Sigmoid colon (tissue), 7 donors: ENCODE results near the gene SMURF2. TPM values are rescaled to one million over a fixed set of nuclear protein-coding genes. Genes with fewer than 3 reads are reported as not detected.

ENCODE experiments used
- DNase-seq: peaks from one replicate; pipeline ENCODE4 v3.0.0-alpha.2; 2019
- H3K27ac ChIP-seq, 4 donors: fragments of 200-600 bp; sonication (generic); one replicate each; pipeline ENCODE4 v1.5.1; 2016 to 2019; ENCODE audit warnings: mild to moderate bottlenecking in 1 of 4
- H3K27me3 ChIP-seq, 3 donors: fragments of 200-600 bp; sonication (generic); one replicate each; pipeline ENCODE4 v1.5.1; 2019; ENCODE audit warnings: mild to moderate bottlenecking in 1 of 3
- H3K36me3 ChIP-seq, 4 donors: fragments of 200-600 bp; sonication (generic); one replicate each; pipeline ENCODE4 v1.5.1; 2016 to 2019
- H3K4me1 ChIP-seq, 4 donors: fragments of 200-600 bp; sonication (generic); one replicate each; pipeline ENCODE4 v1.5.1; 2017 to 2019
- H3K4me3 ChIP-seq, 4 donors: fragments of 200-600 bp; sonication (generic); one replicate each; pipeline ENCODE4 v1.5.1; 2017 to 2019; ENCODE audit warnings: mild to moderate bottlenecking in 2 of 4, moderate library complexity in 1 of 4
- H3K9me3 ChIP-seq, 4 donors: fragments of 200-600 bp in 3 of 4; sonication (generic) in 3 of 4; one replicate each; pipeline versions ENCODE4 v1.5.1 to v1.6.1; 2013 to 2019
- CTCF ChIP-seq, 4 experiments: fragments of 450-650 bp in 3 of 4; fragments of 200-600 bp in 1 of 4; IDR thresholded peaks; one replicate each; pipeline ENCODE4 v1.5.1; 2016 to 2019; ENCODE audit warnings: antibody characterized with exemption in 4 of 4, mild to moderate bottlenecking in 3 of 4, moderate library complexity in 2 of 4
- EP300 ChIP-seq, 4 donors: sonication (generic); formaldehyde crosslinking; IDR thresholded peaks; one replicate each; pipeline ENCODE4 v1.6.1; 2017; ENCODE audit warnings: antibody characterized with exemption in 4 of 4
- POLR2A ChIP-seq, 2 donors: fragments of 450-650 bp; IDR thresholded peaks; one replicate each; pipeline ENCODE4 v1.6.1; 2016; ENCODE audit warnings: antibody characterized with exemption in 2 of 2, mild to moderate bottlenecking in 2 of 2, moderate library complexity in 2 of 2
- POLR2AphosphoS5 ChIP-seq, 4 donors: sonication (generic); formaldehyde crosslinking; IDR thresholded peaks; one replicate each; pipeline ENCODE4 v1.6.1; 2017; ENCODE audit warnings: antibody characterized with exemption in 4 of 4
- WGBS, 2 donors: extraction: QIAGEN DNeasy Blood & Tissue Kit; methylation state at CpG; one replicate each; pipeline ENCODE4 v1.1.7; 2013; 5-methylcytosine and 5-hydroxymethylcytosine counted together
- intact Hi-C: fragments of 100-400 bp; cut with DNase I; formaldehyde crosslinking; loops from one replicate; pipeline ENCODE4 v1.15.1; 2023
- polyA plus RNA-seq, 3 donors: library from polyadenylated mRNA; stranded (reverse); fragments of 200-250 nt; gene quantifications; one replicate each; pipeline ENCODE4 v1.2.3, GENCODE V29; 2013
- small RNA-seq, 3 donors: library from RNA; depleted of rRNA; stranded (forward); fragments of <200 nt; gene quantifications; one replicate each; pipeline ENCODE3, GENCODE V24; 2016
- total RNA-seq, 4 donors: library from RNA; depleted of rRNA; stranded (reverse); fragments of >200 nt; gene quantifications; one replicate each; pipeline ENCODE4 v1.1.0, GENCODE V29; 2016
- donor health status: healthy with polysubstance abuse.
- donor health status: Bipolar disorder and iron deficiency.
- donor health status: healthy.

Gene SMURF2
- total and polyA plus RNA-seq, 7 donors: 5.8 to 30.2 (median 23.8) TPM

- Histone ChIP-seq H3K4me3 (peak overlapping the region; percentile 56 to 76 (median 69)), H3K27me3 (no peaks in the 10 kb centered on the region), H3K9me3 (no peaks in the 10 kb centered on the region), H3K36me3 (peaks cover 30 to 58% (median 45%) of the 10 kb centered on the region in 4 donors), H3K27ac (peak overlapping the region; percentile 76 to 87 (median 82)), H3K4me1 (peaks cover 0 to 77% (median 52%) of the 10 kb centered on the region in 4 donors)
- no peak for DNase-seq
- intact Hi-C loops: no loop called here
- TF ChIP-seq POLR2AphosphoS5 (IDR thresholded peaks at IDR 0.05) (no peak), EP300 (IDR thresholded peaks at IDR 0.05) (no peak), POLR2A (IDR thresholded peaks at IDR 0.05) (no peak), CTCF (IDR thresholded peaks at IDR 0.05) (no peak)
- 15 to 35% methylated on average over 4 of the region's 4 CpGs for WGBS, 2 donors
Measured at GRCh38 chr17:64497565-64498035, 164.5 kb downstream of the SMURF2 start.

- no peak for TF ChIP-seq POLR2A (IDR thresholded peaks at IDR 0.05)
- peak in 1 of 4 donors; percentile 4 for TF ChIP-seq EP300 (IDR thresholded peaks at IDR 0.05)
- TF ChIP-seq POLR2AphosphoS5 (IDR thresholded peaks at IDR 0.05): peak; percentile 41 to 91 (median 86)
- peak in 3 of 4 experiments; percentile 42 to 53 (median 49) for TF ChIP-seq CTCF (IDR thresholded peaks at IDR 0.05)
- Histone ChIP-seq H3K9me3 (no peaks in the 10 kb centered on the region), H3K4me3 (peak within 1 kb of the TSS; percentile 56 to 76 (median 69)), H3K27ac (peak within 1 kb of the TSS; percentile 76 to 87 (median 82)), H3K36me3 (peaks cover 24 to 57% (median 39%) of the 10 kb centered on the region in 4 donors), H3K4me1 (peaks cover 0 to 71% (median 46%) of the 10 kb centered on the region in 4 donors), H3K27me3 (no peaks in the 10 kb centered on the region)
- DNase-seq: peak; percentile 95
- intact Hi-C loops: no loop called here
- 1% methylated on average over 50 of the region's 50 CpGs for WGBS, 2 donors
Measured at GRCh38 chr17:64496786-64497564, 165.1 kb downstream of the SMURF2 start, which contains the start of gene POLG2. Gene POLG2, minus strand, starts transcription at chr17:64497054. Its CDS starts 86 bp downstream, at chr17:64496968.

GRCh38 chr17:64496348-64496785, 165.7 kb downstream of the SMURF2 start:
- Histone ChIP-seq H3K4me1 (peaks cover 0 to 65% (median 43%) of the 10 kb centered on the region in 4 donors), H3K9me3 (no peaks in the 10 kb centered on the region), H3K27me3 (no peaks in the 10 kb centered on the region), H3K36me3 (peaks cover 18 to 55% (median 33%) of the 10 kb centered on the region in 4 donors), H3K4me3 (peak overlapping the region; percentile 56 to 76 (median 69)), H3K27ac (peak overlapping the region; percentile 76 to 87 (median 82))
- no peak for TF ChIP-seq CTCF (IDR thresholded peaks at IDR 0.05)
- no peak for TF ChIP-seq POLR2AphosphoS5 (IDR thresholded peaks at IDR 0.05)
- TF ChIP-seq POLR2A (IDR thresholded peaks at IDR 0.05): no peak
- TF ChIP-seq EP300 (IDR thresholded peaks at IDR 0.05): no peak
- 0 to 1% methylated on average over 20 of the region's 20 CpGs for WGBS, 2 donors
- no peak for DNase-seq
- intact Hi-C loops: no loop called here

Small RNA genes within 50 kb of the gene (small RNA-seq; reads per million reads assigned to genes)
- gene AC009994.1: 0 reads per million in 3 donors

Other genes starting within 250 kb of the SMURF2 start
- gene MILR1, start 213.2 kb downstream of the SMURF2 start, total RNA-seq: 1 to 10 TPM; 1.8 to 6.5 (median 3.1) TPM
- 1 to 10 TPM; 4.4 to 7.8 (median 6.6) TPM for gene MILR1, start 213.2 kb downstream of the SMURF2 start, polyA plus RNA-seq
- gene POLG2, start 165.3 kb downstream of the SMURF2 start, total RNA-seq: 10 to 100 TPM in 2 of 4 donors, 1 to 10 TPM in 2; 5.2 to 16.1 (median 10.4) TPM
- 10 to 100 TPM in 1 of 3 donors, 1 to 10 TPM in 2; 3.9 to 11.0 (median 4.2) TPM for gene POLG2, start 165.3 kb downstream of the SMURF2 start, polyA plus RNA-seq
- 1,000 to 10,000 TPM in 1 of 4 donors, 100 to 1,000 TPM in 3; 488 to 1,652 (median 747) TPM for gene DDX5, start 156.0 kb downstream of the SMURF2 start, total RNA-seq
- 100 to 1,000 TPM; 187 to 412 (median 248) TPM for gene DDX5, start 156.0 kb downstream of the SMURF2 start, polyA plus RNA-seq
- gene CEP95, start 155.3 kb downstream of the SMURF2 start, total RNA-seq: 10 to 100 TPM; 34.9 to 74.5 (median 56.9) TPM
- gene CEP95, start 155.3 kb downstream of the SMURF2 start, polyA plus RNA-seq: 10 to 100 TPM; 13.2 to 24.3 (median 13.9) TPM